SH-SY5Y (cell line): ENCODE results near the gene FBXO24.

Source experiments
- GATA2 ChIP-seq: IDR thresholded peaks from 2 replicates; pipeline ENCODE4 v1.6.1; 2011; ENCODE audit warnings: mild to moderate bottlenecking, low read depth, low read length
- GATA3 ChIP-seq: IDR thresholded peaks from 2 replicates; pipeline ENCODE4 v1.6.1; 2011; ENCODE audit warnings: low read depth, mild to moderate bottlenecking, low read length, moderate library complexity

DNA sequence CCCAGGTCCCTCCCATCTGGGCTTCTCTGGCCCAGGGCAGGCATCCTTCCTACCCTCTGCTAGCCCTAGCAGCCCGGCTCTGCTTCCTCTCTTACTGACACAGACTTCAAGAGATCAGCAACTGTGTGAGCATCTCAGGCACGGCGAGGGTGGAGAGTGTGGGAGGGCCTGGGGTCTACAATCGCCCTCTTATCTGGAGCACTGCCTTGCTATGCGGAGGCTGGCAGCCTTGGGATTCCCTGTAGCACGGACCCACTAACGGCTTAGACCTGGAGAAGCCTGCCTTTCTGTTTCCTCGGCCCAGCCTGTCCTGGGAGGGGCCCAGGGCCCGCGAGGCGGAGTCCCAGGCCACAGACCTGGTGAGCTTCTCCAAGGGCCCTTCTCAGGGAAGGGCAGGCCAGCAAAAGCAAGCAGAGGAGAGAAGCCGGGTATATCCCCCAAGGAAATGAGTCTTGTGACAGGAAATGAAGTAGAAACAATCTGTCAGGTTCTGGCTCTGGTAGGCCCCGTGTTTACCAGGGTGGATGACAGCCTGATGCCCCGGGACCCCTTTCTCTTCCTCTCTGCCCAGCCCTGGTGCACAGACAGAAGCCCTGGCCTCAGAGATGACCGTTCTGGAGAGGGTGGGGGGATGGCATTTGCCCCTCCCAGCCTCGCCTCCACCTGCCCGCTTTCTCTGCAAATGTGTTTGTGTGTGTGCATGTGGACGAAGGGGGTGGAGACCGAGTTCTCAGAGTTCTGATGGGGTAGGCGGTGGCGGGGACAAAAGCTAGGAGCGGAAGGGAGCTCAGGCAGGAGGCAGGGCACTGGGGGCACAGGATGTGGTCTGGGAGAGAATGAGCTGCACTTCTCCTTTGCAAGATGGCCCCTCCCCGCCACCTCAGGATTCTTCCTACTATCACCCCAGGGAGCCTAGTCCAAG is 2.7 kb upstream of the FBXO24 start:
- TF ChIP-seq GATA3 (no peak), GATA2 (no peak)
